ENCODE results near the gene ALG3.

The ALG3 gene

GRCh38 chr3:184193991-184194539 lies 54.7 kb downstream of the ALG3 start:
- no peak for TF ChIP-seq CTCF (IDR thresholded peaks at IDR 0.05)

GRCh38 chr3:184192889-184193288 lies 55.9 kb downstream of the ALG3 start:
- TF ChIP-seq CTCF (IDR thresholded peaks at IDR 0.05), result no peak
